HG02885 (cell line): ENCODE measurements around the gene NOP9.

ENCODE experiments used
- ATAC-seq: cut with Tn5 transposase; IDR thresholded peaks from one replicate; pipeline ENCODE4 v1.9.1; 2021; ENCODE audit warnings: mild to moderate bottlenecking; ENCODE audit not compliant: unreplicated experiment, poor library complexity

The NOP9 gene

GRCh38 chr14:24262821-24263733, 36.6 kb upstream of the NOP9 start, which contains the start of gene TGM1:
Gene TGM1 (minus strand): TSS chr14:24263177. CDS start chr14:24262352, 825 bp downstream.
- no peak for ATAC-seq

GRCh38 chr14:24263848-24264247, 35.8 kb upstream of the NOP9 start:
- no peak for ATAC-seq

GRCh38 chr14:24264298-24264697, 35.4 kb upstream of the NOP9 start:
- no peak for ATAC-seq

- ATAC-seq, result no peak
These were observed 33.1 kb upstream of the NOP9 start for GRCh38 chr14:24266344-24267244.

- no peak for ATAC-seq
These were observed 32.1 kb upstream of the NOP9 start for GRCh38 chr14:24267516-24267915.

- ATAC-seq, result no peak
These were observed 31.4 kb upstream of the NOP9 start for GRCh38 chr14:24268225-24268624.

- ATAC-seq, result no peak
These were observed 30.3 kb upstream of the NOP9 start for GRCh38 chr14:24269368-24269767.

- no peak for ATAC-seq
These were observed 29.6 kb upstream of the NOP9 start for GRCh38 chr14:24269910-24270536.

GRCh38 chr14:24270537-24271133, 29.0 kb upstream of the NOP9 start:
- ATAC-seq, result no peak

- ATAC-seq, result peak; percentile 90
These were observed 28.4 kb upstream of the NOP9 start, which contains the start of gene RABGGTA for GRCh38 chr14:24271134-24271833. Gene RABGGTA (minus strand): TSS chr14:24271597. CDS start chr14:24271115, 482 bp downstream.

- no peak for ATAC-seq
These were observed 27.8 kb upstream of the NOP9 start for GRCh38 chr14:24271834-24272263.

GRCh38 chr14:24272467-24272866, 27.2 kb upstream of the NOP9 start:
- ATAC-seq, result no peak

GRCh38 chr14:24273422-24273998, 26.1 kb upstream of the NOP9 start:
- no peak for ATAC-seq

GRCh38 chr14:24274101-24274543, 25.5 kb upstream of the NOP9 start:
- peak; percentile 52 for ATAC-seq

GRCh38 chr14:24277071-24277470, 22.6 kb upstream of the NOP9 start:
- ATAC-seq, result no peak

GRCh38 chr14:24277606-24278321, 21.9 kb upstream of the NOP9 start:
- no peak for ATAC-seq

GRCh38 chr14:24278424-24278823, 21.2 kb upstream of the NOP9 start:
- no peak for ATAC-seq
